Esophagus squamous epithelium (tissue), 4 donors: ENCODE data around the gene SGMS1.

Source experiments
- POLR2A ChIP-seq, 4 donors: fragments of 450-650 bp; IDR thresholded peaks; one replicate each; pipeline ENCODE4 v1.6.1; 2017; ENCODE audit warnings: antibody characterized with exemption in 4 of 4, mild to moderate bottlenecking in 4 of 4, moderate library complexity in 3 of 4
- TF ChIP-seq, protein P1 (sequence below), 6 experiments: fragments of 450-650 bp in 4 of 6; fragments of 200-600 bp in 2 of 6; sonication (generic) in 2 of 6; IDR thresholded peaks; one replicate each; pipeline ENCODE4 v1.5.1; 2016 to 2019; ENCODE audit warnings: antibody characterized with exemption in 6 of 6, mild to moderate bottlenecking in 4 of 6, moderate library complexity in 4 of 6

DNA sequence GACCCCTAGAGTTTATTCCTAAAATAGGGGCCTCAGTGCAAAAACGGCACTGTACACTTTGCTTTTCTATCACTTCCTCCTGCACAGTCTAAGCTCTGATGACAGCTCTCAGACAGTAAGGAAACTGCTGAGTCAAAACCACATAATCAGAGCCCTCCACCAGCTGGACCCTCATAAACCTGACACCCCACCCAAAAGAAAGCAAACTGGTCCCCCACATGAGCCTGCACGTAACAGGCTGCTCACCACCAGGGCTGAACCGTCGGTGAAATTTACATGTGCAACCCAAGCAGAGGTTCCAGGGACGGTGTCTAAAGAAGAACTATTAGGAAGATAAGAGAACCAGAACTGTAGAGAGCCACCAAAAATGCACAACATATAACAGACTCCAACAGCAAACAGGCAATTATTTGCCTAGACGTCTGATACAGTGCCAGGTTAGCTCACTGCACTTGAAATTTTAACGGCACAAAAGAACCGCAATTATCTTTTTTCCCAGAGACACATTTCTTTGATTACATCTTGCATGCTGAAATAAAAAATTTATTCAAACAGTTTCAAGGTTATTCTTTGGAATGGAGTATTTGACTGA lies 19.6 kb downstream of the SGMS1 start:
- TF ChIP-seq POLR2A (IDR thresholded peaks at IDR 0.05), result no peak
- TF ChIP-seq, protein P1, sequence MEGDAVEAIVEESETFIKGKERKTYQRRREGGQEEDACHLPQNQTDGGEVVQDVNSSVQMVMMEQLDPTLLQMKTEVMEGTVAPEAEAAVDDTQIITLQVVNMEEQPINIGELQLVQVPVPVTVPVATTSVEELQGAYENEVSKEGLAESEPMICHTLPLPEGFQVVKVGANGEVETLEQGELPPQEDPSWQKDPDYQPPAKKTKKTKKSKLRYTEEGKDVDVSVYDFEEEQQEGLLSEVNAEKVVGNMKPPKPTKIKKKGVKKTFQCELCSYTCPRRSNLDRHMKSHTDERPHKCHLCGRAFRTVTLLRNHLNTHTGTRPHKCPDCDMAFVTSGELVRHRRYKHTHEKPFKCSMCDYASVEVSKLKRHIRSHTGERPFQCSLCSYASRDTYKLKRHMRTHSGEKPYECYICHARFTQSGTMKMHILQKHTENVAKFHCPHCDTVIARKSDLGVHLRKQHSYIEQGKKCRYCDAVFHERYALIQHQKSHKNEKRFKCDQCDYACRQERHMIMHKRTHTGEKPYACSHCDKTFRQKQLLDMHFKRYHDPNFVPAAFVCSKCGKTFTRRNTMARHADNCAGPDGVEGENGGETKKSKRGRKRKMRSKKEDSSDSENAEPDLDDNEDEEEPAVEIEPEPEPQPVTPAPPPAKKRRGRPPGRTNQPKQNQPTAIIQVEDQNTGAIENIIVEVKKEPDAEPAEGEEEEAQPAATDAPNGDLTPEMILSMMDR (IDR thresholded peaks at IDR 0.05), result no peak
